ENCODE results near the gene PAF1. TPM values are rescaled to one million over a fixed set of nuclear protein-coding genes. Genes with fewer than 3 reads are reported as not detected.

The PAF1 gene
- total and polyA plus RNA-seq, 12 donors: 46.8 to 86.9 (median 52.9) TPM

GRCh38 chr19:39397360-39398296 is 6.7 kb upstream of the PAF1 start:
- H3K9me3 ChIP-seq (replicated peaks in 1 of 3): no peaks in the 10 kb centered on the region
- TF ChIP-seq CTCF (IDR thresholded peaks at IDR 0.05) (peak; percentile 90 to 99 (median 98)), POLR2A (IDR thresholded peaks at IDR 0.05) (peak in 1 of 2 donors; percentile 12)
- peak overlapping the region; percentile 68 to 86 (median 80) for H3K27ac ChIP-seq
- peak overlapping the region in 1 of 4 donors; percentile 33 for H3K4me3 ChIP-seq
- peaks cover 20 to 35% of the 10 kb centered on the region in 2 donors for H3K4me1 ChIP-seq (replicated peaks in 1 of 2)
- no peaks in the 10 kb centered on the region for H3K27me3 ChIP-seq
- H3K36me3 ChIP-seq (replicated peaks in 1 of 2): peaks cover 0 to 13% of the 10 kb centered on the region in 2 donors
- peak; percentile 88 to 94 (median 90) for DNase-seq
- 0 to 21% (median 16%) methylated on average over 4 to 17 of the region's 17 CpGs; no CpG with 5 or more reads in 1 of the 4 donors for WGBS, 4 donors
- intact Hi-C loops (cut with DNase I): no loop called here

GRCh38 chr19:39390451-39390750 is 505 bp downstream of the PAF1 start:
- Histone ChIP-seq H3K4me1 (replicated peaks in 1 of 2) (peaks cover 13 to 17% of the 10 kb centered on the region in 2 donors), H3K9me3 (replicated peaks in 1 of 3) (no peaks in the 10 kb centered on the region), H3K27me3 (no peaks in the 10 kb centered on the region), H3K27ac (peak overlapping the region; percentile 64 to 100 (median 97)), H3K36me3 (replicated peaks in 1 of 2) (peaks cover 0 to 50% of the 10 kb centered on the region in 2 donors), H3K4me3 (peak overlapping the region; percentile 3 to 97 (median 71))
- TF ChIP-seq CTCF (IDR thresholded peaks at IDR 0.05): no peak
- no peak for TF ChIP-seq POLR2A (IDR thresholded peaks at IDR 0.05)
- peak in 4 of 7 donors; percentile 61 to 90 (median 74) for DNase-seq
- WGBS, 4 donors: 0 to 2% (median 1%) methylated on average over 3 to 10 of the region's 10 CpGs
- intact Hi-C loops (cut with DNase I): no loop called here

- no peak for DNase-seq
Observed at GRCh38 chr19:39389631-39390414, 1.1 kb downstream of the PAF1 start.

More at GRCh38 chr19:39389631-39390414, 1.1 kb downstream of the PAF1 start:
- intact Hi-C loops (cut with DNase I): no loop called here
- peaks cover 13 to 17% of the 10 kb centered on the region in 2 donors for H3K4me1 ChIP-seq (replicated peaks in 1 of 2)
- 51 to 61% (median 58%) methylated on average over 11 to 13 of the region's 13 CpGs for WGBS, 4 donors
- H3K9me3 ChIP-seq (replicated peaks in 1 of 3): no peaks in the 10 kb centered on the region
- H3K4me3 ChIP-seq: peak overlapping the region in 2 of 4 donors; percentile 69 to 97
- peak overlapping the region in 4 of 5 donors; percentile 93 to 100 (median 98) for H3K27ac ChIP-seq
- H3K36me3 ChIP-seq (replicated peaks in 1 of 2): peaks cover 0 to 55% of the 10 kb centered on the region in 2 donors
- no peaks in the 10 kb centered on the region for H3K27me3 ChIP-seq
- no peak for TF ChIP-seq CTCF (IDR thresholded peaks at IDR 0.05)

Measured in adrenal gland (tissue), 12 donors.